ENCODE results near the gene NUDT19. TPM values are rescaled to one million over a fixed set of nuclear protein-coding genes. Genes with fewer than 3 reads are reported as not detected.
A peak's percentile ranks its signal among the peaks of the same experiment; 100 is the strongest.

NUDT19 gene
- total RNA-seq, 1 experiment from 2014 or later = 6.1 TPM

GRCh38 chr19:32649751-32650150 lies 41.9 kb upstream of the NUDT19 start:
- no CpG with 5 or more reads among the region's 11 CpGs for WGBS (ENCODE audit: extremely low coverage, insufficient read length, low lambda C conversion rate)
- Histone ChIP-seq H3T11ph (ENCODE audit: low read length) (no peak overlapping the region), H2AK5ac (ENCODE audit: insufficient read length, low read length) (no peak overlapping the region), H4K5ac (ENCODE audit: insufficient read length, low read depth, low read length) (no peak overlapping the region), H3K23me2 (ENCODE audit: insufficient read length, low read depth, low read length, poor library complexity, severe bottlenecking) (no peaks in the 10 kb centered on the region), H3K4ac (ENCODE audit: low read depth, low read length) (no peak overlapping the region), H3K79me2 (ENCODE audit: insufficient read depth, low read length) (no peaks in the 10 kb centered on the region), H3K9ac (ENCODE audit: extremely low read depth, insufficient read length, low read length) (no peak overlapping the region), H2BK5ac (ENCODE audit: insufficient read length, low read length) (no peak overlapping the region), H3K4me2 (ENCODE audit: insufficient read depth, insufficient read length, low read length) (no peak overlapping the region), H4K20me1 (ENCODE audit: control insufficient read depth, insufficient read depth, insufficient read length) (no peaks in the 10 kb centered on the region), H3K23ac (ENCODE audit: insufficient read length, low read depth, low read length) (no peak overlapping the region), H3K27me3 (ENCODE audit: insufficient read depth, low read length) (no peaks in the 10 kb centered on the region), H3K27ac (ENCODE audit: insufficient read length, low read depth, low read length) (no peak overlapping the region), H3K18ac (ENCODE audit: insufficient read length, low read depth, low read length) (no peak overlapping the region), H4K8ac (replicated peaks; ENCODE audit: insufficient read length, low read depth, low read length) (no peak overlapping the region), H3K4me1 (ENCODE audit: insufficient read depth, low read length) (no peaks in the 10 kb centered on the region; the same call in 1 of the 2 replicates), H2AFZ (ENCODE audit: low read length) (no peak overlapping the region), H3K14ac (ENCODE audit: insufficient read depth, low read length) (no peak overlapping the region), H2BK12ac (ENCODE audit: insufficient read length, low read depth, low read length) (no peak overlapping the region), H2BK20ac (ENCODE audit: low read depth, low read length, poor library complexity, severe bottlenecking) (no peak overlapping the region), H3K56ac (ENCODE audit: insufficient read length, low read depth, low read length) (no peak overlapping the region), H3K79me1 (ENCODE audit: insufficient read depth, low read depth, low read length, poor library complexity, severe bottlenecking) (no peaks in the 10 kb centered on the region), H4K91ac (ENCODE audit: insufficient read length, low read depth, low read length) (no peak overlapping the region), H2BK15ac (ENCODE audit: low read depth, low read length) (no peak overlapping the region), H3K9me3 (ENCODE audit: control insufficient read depth, low read depth, low read length) (no peaks in the 10 kb centered on the region), H2BK120ac (ENCODE audit: low read depth, low read length, poor library complexity, severe bottlenecking) (no peak overlapping the region)
- Mint-ChIP-seq H3K36me3 (ENCODE audit: insufficient read depth in 1 of 3, low read depth in 3 of 3) (peaks cover 24 to 41% (median 40%) of the 10 kb centered on the region in 3 experiments; a peak in 6 of 7 replicates), H3K4me1 (peaks cover 11 to 20% of the 10 kb centered on the region in 2 experiments), H3K27me3 (ENCODE audit: low read depth) (no peaks in the 10 kb centered on the region), H3K4me3 (no peak overlapping the region), H3K9me3 (no peaks in the 10 kb centered on the region), H3K27ac (0 out of 7 replicates have a peak overlapping the region, but pooled peaks of 1 of the 3 experiments have one; percentile 76)
- TF ChIP-seq CTCF (conservative IDR thresholded peaks at IDR 0.05) = no peak
- DNase-seq = no peak
